Measurements from ENCODE around the gene COL2A1.

Gene COL2A1

GRCh38 chr12:48009471-48009870, 5.2 kb upstream of the COL2A1 start:
- DNase-seq, result no peak

- no peak for DNase-seq
These were observed 4.7 kb upstream of the COL2A1 start for GRCh38 chr12:48008950-48009349.

GRCh38 chr12:48008349-48008748, 4.1 kb upstream of the COL2A1 start:
- DNase-seq, result no peak

- no peak for DNase-seq
These were observed 2.9 kb upstream of the COL2A1 start for GRCh38 chr12:48007206-48007605.

- no peak for DNase-seq
These were observed 1.4 kb upstream of the COL2A1 start for GRCh38 chr12:48005750-48006021.

GRCh38 chr12:48005001-48005749, 899 bp upstream of the COL2A1 start:
- no peak for DNase-seq

GRCh38 chr12:48003226-48004052, 837 bp downstream of the COL2A1 start:
- peak; percentile 28 to 30 for DNase-seq

GRCh38 chr12:48002773-48003218, 1.5 kb downstream of the COL2A1 start:
- no peak for DNase-seq

GRCh38 chr12:48002414-48002730, 1.9 kb downstream of the COL2A1 start:
- DNase-seq, result no peak

- DNase-seq, result peak in 1 of 2 donors; percentile 33
These were observed 2.5 kb downstream of the COL2A1 start for GRCh38 chr12:48001505-48002413.

- peak in 1 of 2 donors; percentile 22 for DNase-seq
These were observed 3.3 kb downstream of the COL2A1 start for GRCh38 chr12:48000878-48001504.

- DNase-seq, result no peak
These were observed 4.5 kb downstream of the COL2A1 start for GRCh38 chr12:47999816-48000215.

GRCh38 chr12:47997321-47997720, 7.0 kb downstream of the COL2A1 start:
- DNase-seq, result no peak

GRCh38 chr12:47995981-47996401, 8.3 kb downstream of the COL2A1 start:
- no peak for DNase-seq

- DNase-seq, result no peak
These were observed 10.8 kb downstream of the COL2A1 start for GRCh38 chr12:47993491-47993890.

- no peak for DNase-seq
These were observed 11.5 kb downstream of the COL2A1 start for GRCh38 chr12:47992776-47993175.

- no peak for DNase-seq
These were observed 12.9 kb downstream of the COL2A1 start for GRCh38 chr12:47991106-47992061.

- peak; percentile 31 to 47 for DNase-seq
These were observed 13.7 kb downstream of the COL2A1 start for GRCh38 chr12:47990351-47991105.

- DNase-seq, result no peak
These were observed 14.6 kb downstream of the COL2A1 start for GRCh38 chr12:47989666-47990065.

- no peak for DNase-seq
These were observed 15.3 kb downstream of the COL2A1 start for GRCh38 chr12:47989023-47989417.
